Smooth muscle cell (in vitro differentiated cells): ENCODE results near the gene GALNT2. TPM values are rescaled to one million over a fixed set of nuclear protein-coding genes. Genes with fewer than 3 reads are reported as not detected.
A peak's percentile ranks its signal among the peaks of the same experiment; 100 is the strongest.

ENCODE experiments used
- DNase-seq: peaks from one replicate; lab custom pipeline; 2025; ENCODE audit not compliant: unreplicated experiment; lab: John Stamatoyannopoulos, UW
- H2AFZ ChIP-seq: fragments of 200-600 bp; sonication (generic); 2 replicates; pipeline ENCODE4 v1.6.0; 2016; ENCODE audit warnings: antibody characterized with exemption, low read depth, mild to moderate bottlenecking
- H3F3A ChIP-seq: fragments of 200-600 bp; sonication (generic); 2 replicates; pipeline ENCODE4 v1.6.0; 2017; ENCODE audit warnings: antibody characterized with exemption, low read depth
- H3K27ac ChIP-seq: fragments of 200-600 bp; sonication (generic); 2 replicates; pipeline ENCODE4 v1.5.1; 2016; ENCODE audit warnings: low read depth, mild to moderate bottlenecking
- H3K27me3 ChIP-seq: fragments of 200-600 bp; sonication (generic); 2 replicates; pipeline ENCODE4 v1.6.1; 2016; ENCODE audit warnings: low read depth, mild to moderate bottlenecking
- H3K36me3 ChIP-seq: fragments of 200-600 bp; sonication (generic); 2 replicates; pipeline ENCODE4 v1.5.1; 2016; ENCODE audit warnings: low read depth
- H3K4me1 ChIP-seq: fragments of 200-600 bp; sonication (generic); 2 replicates; pipeline ENCODE4 v1.5.1; 2016; ENCODE audit warnings: low read depth
- H3K4me2 ChIP-seq: fragments of 200-600 bp; sonication (generic); 2 replicates; pipeline ENCODE4 v1.6.0; 2016; ENCODE audit warnings: mild to moderate bottlenecking
- H3K4me3 ChIP-seq: fragments of 200-600 bp; sonication (generic); 2 replicates; pipeline ENCODE4 v1.5.1; 2016; ENCODE audit warnings: mild to moderate bottlenecking
- H3K79me2 ChIP-seq: fragments of 200-600 bp; sonication (generic); 2 replicates; pipeline ENCODE4 v1.6.0; 2016; ENCODE audit warnings: low read depth, mild to moderate bottlenecking
- H3K9ac ChIP-seq: fragments of 200-600 bp; sonication (generic); 2 replicates; pipeline ENCODE4 v1.6.0; 2016; ENCODE audit warnings: low read depth
- H3K9me3 ChIP-seq: fragments of 200-600 bp; sonication (generic); replicated peaks from 2 replicates; pipeline ENCODE4 v1.5.1; 2016; ENCODE audit warnings: low read depth
- H4K20me1 ChIP-seq: fragments of 200-600 bp; sonication (generic); 2 replicates; pipeline ENCODE4 v1.6.0; 2016; ENCODE audit warnings: low read depth
- CTCF ChIP-seq: fragments of 200-600 bp; sonication (generic); IDR thresholded peaks from 2 replicates; pipeline ENCODE4 v1.5.1; 2017; ENCODE audit warnings: borderline replicate concordance, mild to moderate bottlenecking, antibody characterized with exemption; ENCODE audit not compliant: insufficient read depth, poor library complexity, severe bottlenecking
- WGBS: methylation state at CpG from one replicate; pipeline ENCODE4 v1.1.7; 2016; ENCODE audit warnings: low lambda C conversion rate; 5-methylcytosine and 5-hydroxymethylcytosine counted together
- polyA plus RNA-seq: library from polyadenylated mRNA; unstranded; fragments of >200 nt; fragmentation: Nextera tagmentation; extraction: Ambion mirVana; gene quantifications from 2 replicates; pipeline ENCODE4 v1.2.1, GENCODE V29; 2016
- total RNA-seq: library from RNA; depleted of rRNA; stranded (reverse); fragments of >200 nt; gene quantifications from 2 replicates; pipeline ENCODE4 v1.2.3, GENCODE V29; 2014

The GALNT2 gene
- total and polyA plus RNA-seq, 2 experiments from 2014 or later = 76.4 to 152 TPM

GRCh38 chr1:230171356-230172015, 104.4 kb downstream of the GALNT2 start:
- no peak overlapping the region for H3K4me3 ChIP-seq
- DNase-seq = no peak
- peak overlapping the region; percentile 66 for H3K27ac ChIP-seq
- peaks cover 5% of the 10 kb centered on the region for H3K4me1 ChIP-seq
- H4K20me1 ChIP-seq = peaks cover 91% of the 10 kb centered on the region
- no peaks in the 10 kb centered on the region for H3K36me3 ChIP-seq
- H3K27me3 ChIP-seq = no peaks in the 10 kb centered on the region
- no peaks in the 10 kb centered on the region for H3K9me3 ChIP-seq
- H3F3A ChIP-seq = peaks cover 7% of the 10 kb centered on the region
- no peak for TF ChIP-seq CTCF
- WGBS = 79% methylated on average over 5 of the region's 5 CpGs
- H3K9ac ChIP-seq = no peak overlapping the region
- no peak overlapping the region for H2AFZ ChIP-seq
- H3K79me2 ChIP-seq = peaks cover 79% of the 10 kb centered on the region
- H3K4me2 ChIP-seq = peak overlapping the region; percentile 7

GRCh38 chr1:230172016-230172537, 105.0 kb downstream of the GALNT2 start:
- H2AFZ ChIP-seq = no peak overlapping the region
- no peak overlapping the region for H3K4me3 ChIP-seq
- WGBS = 92% methylated on average over 7 of the region's 7 CpGs
- TF ChIP-seq CTCF = no peak
- peak overlapping the region; percentile 66 for H3K27ac ChIP-seq
- H3K36me3 ChIP-seq = no peaks in the 10 kb centered on the region
- peaks cover 7% of the 10 kb centered on the region for H3F3A ChIP-seq
- H3K9ac ChIP-seq = peak overlapping the region; percentile 31
- H3K4me2 ChIP-seq = peak overlapping the region; percentile 7
- H3K4me1 ChIP-seq = peaks cover 5% of the 10 kb centered on the region
- peaks cover 95% of the 10 kb centered on the region for H4K20me1 ChIP-seq
- H3K27me3 ChIP-seq = no peaks in the 10 kb centered on the region
- H3K79me2 ChIP-seq = peaks cover 75% of the 10 kb centered on the region
- no peaks in the 10 kb centered on the region for H3K9me3 ChIP-seq
- DNase-seq = no peak

- H3K27ac ChIP-seq = no peak overlapping the region
- no peak overlapping the region for H3K4me2 ChIP-seq
- no peak overlapping the region for H2AFZ ChIP-seq
- no peak for TF ChIP-seq CTCF
- no peak overlapping the region for H3K4me3 ChIP-seq
- no peak overlapping the region for H3K9ac ChIP-seq
- 92% methylated on average over 11 of the region's 11 CpGs for WGBS
- peaks cover 75% of the 10 kb centered on the region for H3K79me2 ChIP-seq
- peaks cover 7% of the 10 kb centered on the region for H3F3A ChIP-seq
- DNase-seq = no peak
- H3K9me3 ChIP-seq = no peaks in the 10 kb centered on the region
- H3K4me1 ChIP-seq = peaks cover 5% of the 10 kb centered on the region
- no peaks in the 10 kb centered on the region for H3K36me3 ChIP-seq
- peaks cover 93% of the 10 kb centered on the region for H4K20me1 ChIP-seq
- H3K27me3 ChIP-seq = no peaks in the 10 kb centered on the region
These were observed 106.3 kb downstream of the GALNT2 start for GRCh38 chr1:230173187-230173975.
